HCT116 (cell line): ENCODE results near the gene TELO2.

ENCODE experiments used
- CEBPB ChIP-seq: IDR thresholded peaks from 2 replicates; pipeline ENCODE4 v1.6.1; 2012; ENCODE audit warnings: low read depth
- CTCF ChIP-seq, 3 experiments: fragments of 200-600 bp in 1 of 3; sonication (generic) in 1 of 3; IDR thresholded peaks in 2 of 3; conservative IDR thresholded peaks in 1 of 3; 2 replicates each; pipeline ENCODE4 v1.5.1; 2012 to 2017; ENCODE audit warnings: low read depth in 2 of 3, low read length in 2 of 3, antibody characterized with exemption in 1 of 3, borderline replicate concordance in 1 of 3, control low read depth in 1 of 3, mild to moderate bottlenecking in 1 of 3, mixed read lengths in 1 of 3, mixed run types in 1 of 3, moderate library complexity in 1 of 3; ENCODE audit not compliant: insufficient read depth in 1 of 3
- MAX ChIP-seq: IDR thresholded peaks from 2 replicates; pipeline ENCODE4 v1.6.1; 2012
- POLR2AphosphoS5 ChIP-seq: IDR thresholded peaks from 2 replicates; pipeline ENCODE4 v1.6.1; 2011; ENCODE audit warnings: mild to moderate bottlenecking, low read depth, low read length, moderate library complexity
- ZBTB33 ChIP-seq: IDR thresholded peaks from 2 replicates; pipeline ENCODE4 v1.6.1; 2011; ENCODE audit warnings: mild to moderate bottlenecking, low read length, moderate library complexity; ENCODE audit not compliant: insufficient replicate concordance; ENCODE audit errors: extremely low read depth

- no peak for TF ChIP-seq CTCF (IDR thresholded peaks at IDR 0.05 in 2 of 3, conservative IDR thresholded peaks at IDR 0.05 in 1 of 3; ENCODE audit: borderline replicate concordance in 1 of 3, insufficient read depth in 1 of 3, low read depth in 2 of 3, low read length in 2 of 3)
- no peak for TF ChIP-seq MAX
- TF ChIP-seq POLR2AphosphoS5, result no peak
- TF ChIP-seq ZBTB33, result no peak
- no peak for TF ChIP-seq CEBPB
These were observed 3.9 kb downstream of the TELO2 start for GRCh38 chr16:1497014-1497598.
